K562 (cell line): ENCODE results near the gene UGT2B15. TPM values are rescaled to one million over a fixed set of nuclear protein-coding genes. Genes with fewer than 3 reads are reported as not detected.

Source experiments
- CTCF ChIP-seq, 3 experiments: IDR thresholded peaks in 2 of 3; conservative IDR thresholded peaks in 1 of 3; 2 replicates each; pipeline ENCODE4 v1.5.1; 2011 to 2012; ENCODE audit warnings: low read length in 3 of 3, mild to moderate bottlenecking in 3 of 3, control low read depth in 2 of 3, improper control_type of control experiment in 1 of 3, inconsistent platforms in 1 of 3, low read depth in 1 of 3, mixed read lengths in 1 of 3, moderate library complexity in 1 of 3; ENCODE audit not compliant: insufficient read depth in 2 of 3
- CUX1 ChIP-seq: fragments of 200-800 bp; sonication (Bioruptor generic); IDR thresholded peaks from 2 replicates; pipeline ENCODE4 v1.6.1; 2016; ENCODE audit warnings: missing genetic modification characterization, missing compliant biosample characterization
- FOXK2 ChIP-seq, 2 experiments: fragments of 450-650 bp; IDR thresholded peaks in 1 of 2; conservative IDR thresholded peaks in 1 of 2; 2 replicates each; pipeline ENCODE4 v1.6.1; 2016; ENCODE audit warnings: low read depth in 2 of 2, mild to moderate bottlenecking in 1 of 2
- FOXP4 ChIP-seq: sonication (generic); formaldehyde crosslinking; IDR thresholded peaks from 2 replicates; pipeline ENCODE4 v1.8.0; 2022; ENCODE audit warnings: mild to moderate bottlenecking, missing genetic modification reagents, borderline replicate concordance
- NELFE ChIP-seq: IDR thresholded peaks from 2 replicates; pipeline ENCODE4 v1.6.1; 2011; ENCODE audit warnings: mild to moderate bottlenecking; ENCODE audit not compliant: insufficient read depth, insufficient read length
- NFIX ChIP-seq: fragments of 250-450 bp; sonication (Bioruptor Pico); IDR thresholded peaks from 2 replicates; pipeline ENCODE4 v1.4.0; 2020; ENCODE audit warnings: low read depth, mild to moderate bottlenecking, moderate library complexity
- POLR2H ChIP-seq: IDR thresholded peaks from 2 replicates; pipeline ENCODE4 v1.6.1; 2016; ENCODE audit warnings: missing genetic modification characterization, low read depth, mild to moderate bottlenecking, control low read depth, missing compliant biosample characterization, moderate library complexity
- POLR3A ChIP-seq: IDR thresholded peaks from 2 replicates; pipeline ENCODE4 v1.6.1; 2011; ENCODE audit warnings: borderline replicate concordance, mild to moderate bottlenecking, moderate library complexity; ENCODE audit not compliant: insufficient read length, insufficient read depth; ENCODE audit errors: extremely low read depth
- SREBF1 ChIP-seq: fragments of 150-350 bp; IDR thresholded peaks from 2 replicates; pipeline ENCODE4 v1.6.1; 2014; ENCODE audit warnings: antibody characterized with exemption, low read depth, low read length, borderline replicate concordance
- SRSF7 ChIP-seq: fragments of 200-400 bp; formaldehyde crosslinking; optimal IDR thresholded peaks from 2 replicates; pipeline ENCODE3; 2017; ENCODE audit warnings: mild to moderate bottlenecking, low read depth, low read length
- YBX1 ChIP-seq: fragments of 450-650 bp; IDR thresholded peaks from 2 replicates; pipeline ENCODE4 v1.7.1; 2016; ENCODE audit warnings: mild to moderate bottlenecking
- YY1 ChIP-seq, 3 experiments: IDR thresholded peaks; 2 replicates each; pipeline ENCODE4 v1.6.1; 2011; ENCODE audit warnings: low read length in 2 of 3, mild to moderate bottlenecking in 2 of 3, moderate library complexity in 2 of 3, borderline replicate concordance in 1 of 3, control low read depth in 1 of 3, low read depth in 1 of 3; ENCODE audit not compliant: insufficient read depth in 3 of 3, insufficient replicate concordance in 2 of 3, control insufficient read depth in 1 of 3, insufficient read length in 1 of 3; ENCODE audit errors: extremely low read depth in 1 of 3
- ZFP30 ChIP-seq: fragments of 250-450 bp; sonication (Bioruptor Pico); IDR thresholded peaks from 2 replicates; pipeline ENCODE4 v1.8.0; 2022; ENCODE audit warnings: moderate library complexity, mild to moderate bottlenecking, inconsistent platforms, borderline replicate concordance
- ZKSCAN8 ChIP-seq: fragments of 200-800 bp; sonication (Bioruptor generic); IDR thresholded peaks from 2 replicates; pipeline ENCODE4 v1.6.1; 2016; ENCODE audit warnings: missing genetic modification characterization, missing compliant biosample characterization
- ZNF239 ChIP-seq: fragments of 250-450 bp; sonication (Bioruptor Pico); IDR thresholded peaks from 2 replicates; pipeline ENCODE4 v1.4.0; 2020; ENCODE audit warnings: mild to moderate bottlenecking
- ZNF436 ChIP-seq: fragments of 250-450, 450-650 bp; sonication (Bioruptor Pico); formaldehyde crosslinking; IDR thresholded peaks from 2 replicates; pipeline ENCODE4 v1.7.0; 2020; ENCODE audit warnings: mild to moderate bottlenecking
- ZNF76 ChIP-seq: fragments of 250-450 bp; sonication (Bioruptor Pico); IDR thresholded peaks from 2 replicates; pipeline ENCODE4 v1.4.0; 2020; ENCODE audit warnings: mild to moderate bottlenecking, moderate library complexity, borderline replicate concordance
- polyA plus RNA-seq, 8 experiments: library from polyadenylated mRNA; depleted of rRNA in 4 of 8; stranded (reverse) in 5 of 8; unstranded in 3 of 8; fragments of >200 nt; fragmentation: Nextera tagmentation in 2 of 8; fragmentation: Illumina TruSeq in 1 of 8; extraction: Ambion mirVana in 2 of 8; extraction: Trizol in 1 of 8; gene quantifications; 2 replicates each; pipeline versions ENCODE4 v1.2.1 to v1.2.3, GENCODE V29; 2011 to 2014; ENCODE audit warnings: inconsistent platforms in 1 of 8, missing spikeins in 1 of 8
- total RNA-seq, 7 experiments: library from RNA; depleted of rRNA in 6 of 7; stranded (reverse); fragments of >200 nt in 6 of 7; fragmentation: Illumina TruSeq in 2 of 7; extraction: Trizol in 2 of 7; gene quantifications; 2 replicates each; pipeline versions ENCODE4 v1.2.1 to v1.2.3, GENCODE V29; 2011 to 2021; ENCODE audit warnings: low replicate concordance in 1 of 7

The UGT2B15 gene
- total and polyA plus RNA-seq, 9 of the 15 experiments (the other 6 are each of a cell fraction or from before 2014, with no cell fraction given): 0.06 to 0.16 (median 0.10) TPM; not detected in 6

- TF ChIP-seq SRSF7 (no peak), ZNF436 (no peak), ZNF239 (no peak), ZKSCAN8 (CRISPR knock-in tag) (no peak), YY1 (IDR thresholded peaks at IDR 0.05; ENCODE audit: borderline replicate concordance in 1 of 3, control insufficient read depth in 1 of 3, extremely low read depth in 1 of 3, insufficient read depth in 3 of 3, insufficient read length in 1 of 3, insufficient replicate concordance in 2 of 3, low read depth in 1 of 3, low read length in 2 of 3) (no peak), POLR3A (no peak), ZNF76 (CRISPR knock-in tag) (no peak), SREBF1 (no peak), FOXP4 (CRISPR knock-in tag) (no peak), NFIX (CRISPR knock-in tag) (no peak), FOXK2 (conservative IDR thresholded peaks at IDR 0.05 in 1 of 2, IDR thresholded peaks at IDR 0.05 in 1 of 2; ENCODE audit: low read depth in 2 of 2) (no peak), YBX1 (no peak), CUX1 (CRISPR knock-in tag) (no peak), CTCF (IDR thresholded peaks at IDR 0.05 in 2 of 3, conservative IDR thresholded peaks at IDR 0.05 in 1 of 3; ENCODE audit: insufficient read depth in 2 of 3, low read depth in 1 of 3, low read length in 3 of 3) (no peak), ZFP30 (CRISPR knock-in tag) (no peak), NELFE (no peak), POLR2H (no peak)
Observed at GRCh38 chr4:68597482-68597881, 73.0 kb downstream of the UGT2B15 start (continued).
